Activated CD4-positive, CD25-positive, alpha-beta regulatory T cell (primary cell): Measurements from ENCODE around the gene CHAF1A.

Experiments used
- DNase-seq, 4 experiments: peaks; one replicate each; lab custom pipeline; 2025; lab: John Stamatoyannopoulos, UW

The CHAF1A gene

DNA sequence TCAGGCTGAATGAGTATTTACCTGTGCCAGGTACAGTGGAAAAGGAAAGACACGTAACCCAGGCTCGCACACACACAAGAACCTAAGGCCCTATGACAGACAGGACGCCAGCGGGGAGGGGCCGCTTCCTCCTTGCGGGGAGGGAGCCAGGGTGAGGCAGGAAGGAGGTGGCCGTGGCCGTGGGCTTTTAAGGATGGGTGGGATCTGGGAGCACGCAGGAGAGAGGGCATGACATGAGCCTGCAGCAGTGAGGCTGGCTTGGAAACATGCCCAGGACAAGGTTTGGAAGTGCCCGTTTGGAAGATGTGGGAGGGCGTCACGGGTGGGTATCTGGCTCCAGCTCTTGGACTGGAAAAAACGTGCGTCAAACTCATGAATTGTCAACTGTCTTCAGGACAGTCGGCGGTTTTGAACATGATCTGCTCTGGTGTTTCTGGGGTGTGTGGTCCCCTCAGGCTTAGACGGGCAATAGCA, 22.1 kb upstream of the CHAF1A start:
- peak in 2 of 4 experiments; percentile 30 to 42 for DNase-seq

DNA sequence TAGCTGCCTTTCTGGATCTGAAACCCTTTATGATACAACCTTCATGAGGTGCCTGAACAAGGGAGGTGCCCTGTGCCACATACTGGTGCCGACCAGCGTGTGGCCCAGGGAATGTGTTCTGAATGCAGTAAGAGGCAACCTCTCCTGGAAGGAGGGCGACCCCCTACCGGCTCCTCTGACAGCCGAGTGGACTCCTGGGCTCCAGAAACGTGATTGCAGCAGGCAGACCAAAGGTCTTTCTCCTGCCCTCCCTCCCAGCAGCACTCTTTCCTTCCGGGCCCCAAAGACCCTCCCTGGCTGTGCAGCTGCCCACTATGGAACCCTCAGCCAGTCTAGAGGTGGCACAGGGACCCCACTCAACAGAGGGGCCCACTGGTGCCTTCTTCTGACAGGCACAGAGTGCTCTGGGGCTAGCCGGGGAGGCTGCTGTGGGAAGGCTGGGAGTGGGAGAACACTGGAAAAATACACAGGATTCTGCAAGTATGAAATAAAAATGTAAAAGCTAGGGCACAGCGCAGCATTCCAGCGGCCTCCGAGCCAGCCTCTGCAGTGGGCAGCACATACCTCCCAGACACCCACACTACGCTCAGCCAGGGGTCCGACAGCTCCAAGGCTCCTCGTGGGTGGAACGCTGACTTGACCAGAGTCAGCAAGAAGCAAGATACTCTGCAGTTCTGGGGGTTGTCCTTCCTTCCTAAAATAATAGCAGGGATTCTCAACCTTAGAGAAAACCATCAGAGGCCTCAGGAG, 17.0 kb upstream of the CHAF1A start:
- no peak for DNase-seq

DNA sequence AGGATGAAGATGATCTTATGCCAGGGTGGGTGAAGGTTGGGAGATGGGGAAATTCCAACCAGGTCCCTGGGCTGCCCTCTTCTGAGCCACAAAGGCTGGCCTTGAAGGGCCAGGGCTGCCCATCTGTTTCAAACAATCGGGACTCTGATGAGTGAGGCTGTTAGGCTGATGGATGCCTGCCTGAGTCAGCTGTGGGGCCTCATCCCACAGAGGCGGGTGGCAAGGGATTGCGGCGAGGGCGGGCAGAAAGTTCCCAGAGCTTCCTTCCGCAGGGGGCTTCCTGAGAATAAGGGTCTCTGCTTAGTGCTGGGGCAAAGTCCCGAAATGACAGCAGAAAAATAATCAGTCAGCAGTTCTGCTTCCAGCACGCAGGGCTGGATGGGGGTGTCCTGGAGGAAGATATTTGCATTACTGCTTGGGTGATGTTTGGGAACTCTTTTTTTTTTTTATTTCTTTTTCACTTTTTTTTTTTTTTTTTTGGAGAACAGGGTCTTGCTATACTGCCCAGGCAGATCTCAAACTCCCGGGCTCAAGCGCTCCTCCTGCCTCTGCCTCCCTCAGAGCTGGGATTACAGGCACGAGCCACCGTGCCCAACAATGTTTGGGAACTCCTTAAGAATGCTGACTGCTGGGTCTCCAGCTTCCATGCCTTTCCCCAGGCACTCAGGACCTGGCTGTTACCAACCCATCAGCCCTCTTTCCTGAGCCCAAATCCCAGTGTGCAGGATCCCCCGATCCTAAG, 16.2 kb upstream of the CHAF1A start:
- no peak for DNase-seq

- DNase-seq: no peak
Observed at GRCh38 chr19:4388337-4389063, 13.9 kb upstream of the CHAF1A start.

DNA sequence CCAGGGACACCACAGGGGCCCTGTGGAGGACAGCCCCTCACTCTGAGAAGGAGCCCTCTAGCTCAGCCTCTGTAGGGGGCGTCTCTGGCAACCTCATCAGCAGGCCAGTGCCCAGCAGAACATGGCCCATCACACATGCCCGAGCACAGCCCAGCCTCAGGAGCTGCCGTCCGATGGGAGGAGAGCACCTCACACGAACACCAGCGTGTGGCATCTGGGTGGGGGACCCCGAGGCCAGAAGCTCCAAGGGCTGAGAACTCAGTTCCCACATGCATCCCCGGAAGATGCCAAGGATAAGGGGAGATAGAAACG, 13.4 kb upstream of the CHAF1A start:
- no peak for DNase-seq

DNA sequence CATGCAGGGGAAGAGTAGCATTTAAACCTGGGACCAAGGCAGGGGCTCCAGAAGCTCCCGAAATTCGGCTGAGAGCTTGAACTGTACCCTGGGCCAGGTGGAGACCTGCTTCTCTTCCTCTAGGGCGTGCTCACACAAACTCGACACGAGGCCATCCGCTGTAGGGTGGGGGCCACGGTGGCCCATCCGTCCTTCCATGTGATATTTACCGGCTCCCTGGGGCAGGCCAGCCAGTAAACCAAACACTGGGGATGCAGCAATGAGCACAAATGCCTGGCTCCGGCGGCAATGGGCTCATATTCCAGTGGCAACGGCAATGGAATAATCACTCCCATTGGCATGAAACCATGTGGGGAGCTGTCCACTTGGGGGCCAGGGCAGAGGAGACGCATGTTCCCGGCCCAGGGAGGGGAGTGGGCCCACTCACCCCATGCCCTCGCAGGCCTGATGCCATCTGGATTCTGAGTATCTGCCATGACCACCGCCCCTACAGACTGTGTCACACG, 12.9 kb upstream of the CHAF1A start:
- DNase-seq: no peak

GRCh38 chr19:4390017-4390566, 12.3 kb upstream of the CHAF1A start:
- no peak for DNase-seq

DNA sequence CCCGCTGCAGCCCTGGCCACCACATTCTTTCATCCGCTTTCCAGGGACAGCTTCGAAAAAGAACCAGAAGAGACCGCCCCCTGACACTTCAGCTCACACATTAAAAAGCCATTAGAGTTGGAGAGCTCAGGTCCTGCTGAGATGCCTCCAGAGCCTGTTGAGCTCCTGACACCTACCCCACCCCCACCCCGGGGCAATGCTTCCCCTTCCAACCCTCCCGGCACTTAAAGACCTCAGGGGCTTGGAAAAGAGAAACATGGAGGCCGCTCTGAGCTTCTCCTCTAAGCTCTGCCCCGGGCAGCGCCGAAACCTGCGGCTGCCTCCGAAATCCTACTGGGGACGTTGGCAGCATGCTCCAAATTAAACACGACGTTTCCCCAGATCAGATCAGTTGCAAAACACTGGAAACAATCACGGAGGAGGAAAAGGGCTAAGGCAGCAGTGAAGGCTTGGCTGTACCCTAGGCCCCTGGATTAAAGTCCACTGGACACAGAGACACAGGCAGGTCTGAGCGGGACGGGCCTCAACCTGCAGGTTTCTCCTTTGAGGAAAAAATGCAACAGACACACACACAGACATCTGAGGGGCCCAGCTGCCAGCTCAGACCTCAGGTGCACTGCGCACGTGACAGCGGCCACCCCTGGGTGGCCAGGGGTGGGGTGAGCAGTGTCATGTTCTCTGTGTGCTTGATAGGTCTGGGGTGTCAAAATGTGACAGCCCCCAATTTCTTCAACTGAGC, 11.7 kb upstream of the CHAF1A start:
- no peak for DNase-seq

DNA sequence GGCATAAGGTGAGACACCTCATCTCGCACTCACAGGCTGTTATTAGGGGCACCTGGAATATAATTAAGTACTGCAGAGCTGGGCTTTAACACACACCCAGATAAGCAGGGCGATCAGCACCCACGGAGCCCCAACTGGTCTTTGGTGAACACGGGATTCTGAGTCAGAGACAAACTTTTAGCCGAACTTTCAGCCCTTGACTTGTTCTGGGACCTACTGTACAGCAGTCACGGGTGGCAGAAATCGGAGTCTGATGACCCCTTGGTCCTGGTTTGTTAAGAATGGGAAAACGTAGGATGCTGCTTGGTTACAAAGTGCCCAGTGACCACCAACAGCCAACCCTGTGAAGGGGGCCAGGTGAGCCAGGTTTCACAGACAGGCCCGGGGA, 11.1 kb upstream of the CHAF1A start:
- DNase-seq: no peak

DNA sequence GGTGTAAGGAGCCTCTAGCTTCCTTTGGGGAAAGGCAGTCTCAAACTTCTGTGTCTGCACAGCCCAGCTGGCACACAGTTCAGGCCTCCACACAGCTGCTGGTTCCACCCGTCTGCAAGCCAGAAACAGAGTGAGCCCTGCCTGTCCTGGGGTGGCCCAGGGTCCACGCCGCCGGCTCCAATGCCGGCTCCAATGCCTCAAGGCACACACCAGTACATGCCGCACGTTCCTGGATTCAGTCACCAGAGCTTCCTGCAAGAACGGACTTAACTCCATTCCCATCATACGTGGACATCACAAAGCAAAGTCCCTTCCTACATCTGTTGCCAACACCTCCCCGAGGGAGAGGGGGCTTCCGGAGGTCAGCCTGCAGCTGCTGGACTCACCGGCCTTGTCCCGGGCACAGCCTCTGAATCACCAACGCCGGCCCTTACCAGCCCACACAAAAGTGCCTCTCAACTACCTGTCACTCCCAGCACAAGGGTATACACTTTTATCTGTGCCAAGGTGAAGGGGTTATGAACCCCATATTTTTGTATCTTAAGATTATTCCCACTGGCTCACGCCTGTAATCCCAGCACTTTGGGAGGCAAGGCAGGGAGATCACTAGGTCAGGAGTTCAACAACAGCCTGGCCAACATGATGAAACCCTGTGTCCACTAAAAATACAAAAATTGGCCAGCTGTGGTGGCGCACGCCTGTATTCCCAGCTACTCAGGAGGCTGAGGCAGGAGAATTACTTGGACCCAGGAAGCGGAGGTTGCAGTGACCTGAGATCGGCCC, 10.5 kb upstream of the CHAF1A start:
- DNase-seq: no peak

DNA sequence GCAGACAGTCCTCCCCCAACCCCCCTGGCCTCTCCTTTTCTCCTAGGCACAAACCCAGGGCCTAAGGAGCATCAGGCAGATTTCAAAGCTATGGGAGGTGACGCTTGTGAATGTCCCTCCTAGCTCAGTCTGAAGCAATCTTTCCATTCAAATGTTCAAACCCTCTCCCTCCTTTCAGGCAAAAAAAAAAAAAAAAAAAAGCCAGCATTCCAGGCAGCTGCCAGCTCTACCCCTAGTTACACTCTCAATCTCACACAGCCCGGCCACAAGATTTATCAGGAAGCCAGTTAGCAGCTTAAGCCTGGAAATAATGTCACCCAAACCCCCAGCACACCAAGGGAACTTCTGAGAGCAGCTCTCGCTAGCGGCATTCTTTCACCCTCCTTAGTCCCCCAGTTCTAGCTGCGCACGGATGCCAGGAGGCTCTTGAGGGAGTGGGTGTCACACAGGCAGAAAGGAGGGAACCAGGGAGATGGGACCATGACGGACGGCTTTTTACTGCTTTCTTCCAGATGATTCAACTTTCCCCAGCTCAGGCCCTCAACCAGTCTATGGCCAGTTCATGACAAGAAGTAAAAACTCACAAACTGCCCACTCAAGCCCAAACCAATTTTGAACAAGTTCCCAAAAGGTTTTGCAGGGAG, 8.4 kb upstream of the CHAF1A start:
- DNase-seq: no peak

DNA sequence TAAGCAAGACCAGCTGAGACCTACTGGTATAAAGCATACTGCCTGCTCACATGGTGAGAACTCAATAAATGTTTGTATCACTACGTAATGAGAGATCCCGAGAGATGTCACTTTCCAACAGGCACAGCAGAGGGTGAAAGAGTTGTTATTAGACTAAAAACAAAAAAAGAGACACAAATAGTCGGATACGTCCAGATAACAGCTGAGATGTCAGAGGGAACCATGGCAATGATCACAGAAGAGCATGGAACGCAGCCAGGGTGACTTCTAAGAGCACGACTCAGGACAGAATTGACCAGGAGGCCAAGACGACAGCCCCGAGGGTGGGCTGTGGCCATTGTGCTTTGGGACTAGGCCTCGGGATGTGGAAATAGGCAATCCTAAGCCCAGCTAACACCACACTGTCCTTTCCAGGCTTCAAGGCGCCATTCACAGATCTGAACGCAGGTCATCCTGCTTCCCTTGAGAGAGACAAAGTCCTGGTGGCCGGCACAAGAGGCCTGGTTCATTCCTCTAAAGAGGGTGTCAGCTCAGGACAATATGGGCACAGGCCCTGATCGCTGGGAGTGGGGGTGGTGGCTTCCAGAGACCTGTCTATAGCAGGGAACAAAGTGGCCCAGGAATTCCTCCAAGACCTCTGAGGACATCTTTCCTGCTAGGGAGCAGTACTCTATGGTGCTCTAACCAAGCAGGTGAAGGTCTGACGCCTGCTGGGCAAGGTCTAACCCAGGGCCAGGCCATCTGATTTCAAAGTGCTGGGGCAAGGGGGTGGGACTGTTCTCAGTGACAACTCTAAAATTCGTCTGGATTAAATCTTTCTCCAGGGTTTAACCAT, 5.3 kb upstream of the CHAF1A start:
- DNase-seq: no peak

DNA sequence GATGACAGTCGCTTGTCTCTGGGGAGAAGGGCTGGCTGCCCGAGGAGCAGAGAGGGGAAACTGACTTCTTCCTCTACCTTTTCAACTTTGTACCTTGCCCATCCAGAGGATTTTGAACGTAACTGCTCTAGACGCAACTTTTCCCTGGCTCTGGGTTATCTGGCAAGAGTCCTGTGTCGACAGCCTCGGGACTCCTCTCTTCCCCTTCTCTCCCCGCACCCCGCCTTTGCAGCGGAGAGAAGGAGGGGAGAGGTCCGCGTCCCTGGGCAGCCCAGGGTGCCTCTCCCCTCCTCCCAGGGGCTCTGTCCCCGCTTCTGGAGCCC, 2.7 kb upstream of the CHAF1A start:
- no peak for DNase-seq

- peak; percentile 84 to 87 (median 86) for DNase-seq
Observed at GRCh38 chr19:4400135-4400936, 2.1 kb upstream of the CHAF1A start, which contains the start of gene SH3GL1. SH3GL1 (minus strand) TSS chr19:4400547; CDS start chr19:4400368, 179 bp downstream.

DNA sequence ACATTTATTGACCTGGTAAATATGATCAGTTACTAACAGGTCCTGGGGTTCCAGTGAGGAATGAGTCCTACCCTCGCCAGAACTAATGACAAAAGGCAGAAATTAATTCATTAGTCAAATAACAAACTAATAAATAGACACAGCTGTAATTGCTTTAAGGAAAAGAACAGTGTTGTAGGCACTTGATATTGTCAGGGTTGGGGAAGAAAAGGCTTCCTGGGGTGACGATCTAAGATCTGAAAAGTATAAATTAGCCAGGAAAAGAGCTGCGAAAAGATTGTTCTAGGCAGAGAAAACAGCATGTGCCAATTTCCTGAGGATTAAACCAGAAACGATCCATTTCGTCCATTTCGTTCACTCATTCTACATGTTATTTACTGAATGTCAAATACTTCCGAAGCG, 670 bp upstream of the CHAF1A start:
- no peak for DNase-seq

DNA sequence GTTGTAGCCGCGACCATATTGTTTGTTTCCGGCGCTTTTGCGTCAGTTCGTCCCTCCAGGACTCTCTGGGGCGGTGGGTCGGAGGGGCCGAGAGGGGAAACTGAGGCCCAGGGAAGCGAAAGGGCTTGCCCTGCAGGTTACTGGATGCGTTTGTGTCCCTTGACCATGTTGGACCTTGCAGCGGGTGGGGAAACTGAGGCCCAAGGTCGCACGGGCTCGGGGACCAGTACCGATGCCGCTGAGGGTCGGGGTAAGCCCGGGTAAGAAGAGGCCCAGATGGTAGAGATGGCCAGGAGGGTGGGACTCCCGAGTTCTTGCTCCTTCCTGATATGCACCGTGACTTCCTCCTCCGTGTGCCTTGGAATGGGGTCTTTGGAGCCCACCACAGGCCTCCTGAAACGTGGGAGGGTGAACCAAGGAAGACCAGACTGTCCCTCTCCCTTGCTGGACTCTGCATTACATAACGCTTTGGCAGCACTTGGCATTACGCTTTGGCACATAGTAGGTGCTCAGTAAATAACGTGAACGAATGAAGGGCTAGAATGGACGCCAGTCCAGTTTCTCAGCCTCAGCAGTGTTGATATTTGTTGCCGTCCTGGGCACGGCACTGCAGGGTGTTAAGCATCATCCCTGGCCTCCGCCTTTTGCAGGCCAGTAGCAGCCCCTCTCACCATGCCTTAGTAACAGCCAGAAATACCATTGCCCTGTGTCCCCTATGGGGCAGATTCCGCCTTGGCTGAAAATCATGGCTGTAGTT, 743 bp downstream of the CHAF1A start:
- DNase-seq: no peak

DNA sequence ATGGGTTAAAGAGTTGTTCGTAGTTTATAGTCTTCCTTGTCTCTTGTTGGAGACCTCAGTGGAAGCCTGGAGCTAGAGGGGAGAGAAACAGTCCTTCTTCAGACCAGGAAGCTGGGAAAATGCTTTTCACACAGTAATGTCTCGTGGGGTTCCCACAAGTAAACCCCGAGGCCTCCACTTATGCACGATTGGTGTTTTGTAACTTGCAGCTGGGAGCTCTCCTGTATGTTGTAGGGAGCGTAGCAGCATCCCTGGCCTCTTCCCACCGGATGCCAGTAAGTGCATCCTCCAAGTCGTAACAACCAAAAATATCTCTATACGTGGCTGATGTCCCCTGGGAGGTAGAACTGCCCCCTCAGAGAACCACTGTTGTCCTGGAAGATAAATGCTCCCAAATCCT, 3.5 kb downstream of the CHAF1A start:
- DNase-seq: no peak

- DNase-seq: no peak
Observed at GRCh38 chr19:4406626-4407025, 4.2 kb downstream of the CHAF1A start.
